Glomerular visceral epithelial cell (primary cell): Measurements from ENCODE around the gene OR4X1.
A peak's percentile ranks its signal among the peaks of the same experiment; 100 is the strongest.
"Not testable (repeated sequence)": the region's sequence is repeated elsewhere in the genome, so short reads cannot be mapped to it uniquely, and the experiment has no call there.

Experiments used
- DNase-seq: peaks from one replicate; pipeline ENCODE4 v3.0.0-alpha.2; 2016; ENCODE audit errors: extremely low spot score

OR4X1 gene, protein sequence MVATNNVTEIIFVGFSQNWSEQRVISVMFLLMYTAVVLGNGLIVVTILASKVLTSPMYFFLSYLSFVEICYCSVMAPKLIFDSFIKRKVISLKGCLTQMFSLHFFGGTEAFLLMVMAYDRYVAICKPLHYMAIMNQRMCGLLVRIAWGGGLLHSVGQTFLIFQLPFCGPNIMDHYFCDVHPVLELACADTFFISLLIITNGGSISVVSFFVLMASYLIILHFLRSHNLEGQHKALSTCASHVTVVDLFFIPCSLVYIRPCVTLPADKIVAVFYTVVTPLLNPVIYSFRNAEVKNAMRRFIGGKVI

DNA sequence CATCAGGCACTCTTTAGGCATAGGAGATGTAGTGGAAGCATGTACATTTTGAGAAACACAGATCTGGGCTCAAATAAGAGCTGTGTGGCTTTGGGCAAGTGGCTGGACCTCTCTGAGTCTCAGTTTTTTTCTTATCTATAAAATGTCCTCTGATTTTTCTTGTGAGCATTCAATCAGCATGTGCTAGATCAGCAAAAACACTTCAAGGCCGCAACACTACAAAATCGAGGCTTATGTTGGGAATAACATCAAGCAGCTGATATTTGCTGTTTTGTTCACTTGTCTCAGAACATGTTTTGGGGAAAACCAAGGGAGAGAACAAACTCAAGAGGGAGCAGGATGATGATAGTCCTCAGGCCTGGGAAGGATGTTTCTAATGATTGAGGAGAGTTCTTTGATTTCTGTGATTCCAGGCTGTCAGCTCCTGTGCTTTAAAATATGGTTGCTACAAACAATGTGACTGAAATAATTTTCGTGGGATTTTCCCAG lies at the start of gene OR4X1:
Gene OR4X1, plus strand, starts transcription at position 439 of the 489 bp plus-strand sequence. Its CDS starts 0 bp downstream, at position 439.
- DNase-seq, result no peak

GRCh38 chr11:48216510-48216909 lies 47.2 kb upstream of the OR4X1 start, which contains the start of gene OR4B1:
OR4B1 (plus strand) TSS chr11:48216810; CDS start chr11:48216810, 0 bp downstream.
- no peak for DNase-seq

DNA sequence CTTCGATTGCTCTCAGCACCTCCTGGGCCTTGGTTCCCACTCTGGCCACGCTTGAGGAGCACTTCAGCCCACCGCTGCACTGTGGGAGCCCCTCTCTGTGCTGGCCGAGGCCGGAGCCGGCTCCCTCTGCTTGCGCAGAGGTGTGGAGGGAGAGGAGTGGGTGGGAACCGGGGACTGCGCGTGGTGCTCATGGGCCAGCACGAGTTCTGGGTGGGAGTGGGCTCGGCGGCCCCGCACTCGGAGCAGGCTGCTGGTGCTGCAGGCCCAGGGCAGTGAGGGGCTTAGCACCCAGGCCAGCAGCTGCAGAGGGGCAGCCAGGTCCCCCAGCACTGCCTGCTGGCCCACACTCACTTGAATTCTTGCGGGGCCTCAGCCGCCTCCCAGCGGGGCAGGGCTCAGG lies 34.9 kb upstream of the OR4X1 start:
- DNase-seq, result no peak

DNA sequence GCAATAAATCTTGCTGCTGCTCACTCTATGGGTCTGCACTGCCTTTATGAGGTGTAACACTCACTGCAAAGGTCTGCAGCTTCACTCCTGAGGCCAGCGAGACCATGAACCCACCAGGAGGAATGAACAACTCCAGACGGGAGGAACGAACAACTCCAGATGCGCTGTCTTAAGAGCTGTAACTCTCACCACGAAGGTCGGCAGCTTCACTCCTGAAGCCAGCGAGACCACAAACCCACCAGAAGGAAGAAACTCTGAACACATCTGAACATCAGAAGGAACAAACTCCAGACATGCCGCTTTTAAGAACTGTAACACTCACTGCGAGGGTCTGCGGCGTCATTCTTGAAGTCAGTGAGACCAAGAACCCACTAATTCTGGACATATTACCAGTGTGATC lies 33.6 kb upstream of the OR4X1 start:
- not testable (repeated sequence) for DNase-seq

- no peak for DNase-seq
These were observed 25.9 kb upstream of the OR4X1 start for GRCh38 chr11:48237727-48238126.

- DNase-seq, result no peak
These were observed 21.2 kb upstream of the OR4X1 start for GRCh38 chr11:48242501-48242900.

- DNase-seq, result no peak
These were observed 18.9 kb upstream of the OR4X1 start, which contains the start of gene OR4X2 for GRCh38 chr11:48244804-48245203. OR4X2 (plus strand) TSS chr11:48245104; CDS start chr11:48245104, 0 bp downstream.

- no peak for DNase-seq
These were observed 14.8 kb upstream of the OR4X1 start for GRCh38 chr11:48248902-48249301.

GRCh38 chr11:48261600-48261999 lies 2.1 kb upstream of the OR4X1 start:
- DNase-seq, result no peak

DNA sequence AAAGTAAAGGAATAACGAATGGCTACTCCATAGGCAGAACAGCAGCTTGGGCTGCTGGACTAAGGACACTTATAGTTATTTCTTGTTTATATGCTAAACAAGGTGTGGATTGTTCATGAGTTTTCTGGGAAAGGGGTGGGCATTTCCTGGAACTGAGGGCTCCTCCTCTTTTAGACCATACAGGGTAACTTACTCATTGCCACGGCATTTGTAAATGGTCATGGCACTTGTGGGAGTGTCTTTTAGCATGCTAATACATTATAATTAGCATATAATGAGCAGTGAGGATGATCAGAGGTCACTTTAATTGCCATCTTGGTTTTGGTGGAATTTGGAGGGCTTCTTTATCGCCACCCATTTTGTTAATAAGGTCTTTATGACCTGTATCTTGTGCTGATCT lies 7.0 kb downstream of the OR4X1 start:
- DNase-seq, result no peak

DNA sequence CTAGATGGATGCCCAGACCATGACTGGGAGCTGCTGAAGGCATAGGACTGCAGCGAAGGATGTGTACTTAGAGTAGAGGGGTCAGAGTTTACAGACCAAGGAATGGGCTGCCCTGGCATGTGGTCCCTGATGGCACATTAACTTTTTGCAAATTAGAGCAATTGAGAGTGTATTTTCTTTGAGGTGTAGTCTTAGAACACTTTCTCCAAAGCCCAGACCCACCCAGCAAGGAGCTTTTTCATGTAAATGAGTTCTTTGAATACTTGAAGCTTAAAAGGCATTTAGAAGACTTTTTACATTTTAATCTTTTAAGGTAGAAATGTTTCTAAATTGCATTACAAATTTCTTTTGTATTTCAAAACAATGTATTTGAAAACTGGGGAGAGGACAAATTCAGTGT lies 8.9 kb downstream of the OR4X1 start:
- DNase-seq, result no peak

DNA sequence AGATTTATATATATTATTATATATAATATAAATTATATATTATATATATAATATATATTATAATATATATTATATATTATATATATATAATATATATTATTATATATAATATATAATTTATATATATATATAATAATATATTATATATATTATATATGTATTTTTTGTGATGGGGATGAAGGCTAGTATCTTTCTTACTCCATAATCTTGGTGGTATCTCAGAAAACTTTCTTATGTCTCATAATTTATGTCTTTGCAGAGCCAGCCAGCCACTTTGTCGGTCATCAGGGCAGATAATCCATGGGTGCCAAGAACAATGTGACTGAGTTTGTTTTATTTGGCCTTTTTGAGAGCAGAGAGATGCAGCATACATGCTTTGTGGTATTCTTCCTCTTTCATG lies 42.3 kb downstream of the OR4X1 start, which contains the start of gene OR4S1:
Gene OR4S1, plus strand, starts transcription at position 301 of the 400 bp plus-strand sequence. Its CDS starts 0 bp downstream, at position 301.
- no peak for DNase-seq

DNA sequence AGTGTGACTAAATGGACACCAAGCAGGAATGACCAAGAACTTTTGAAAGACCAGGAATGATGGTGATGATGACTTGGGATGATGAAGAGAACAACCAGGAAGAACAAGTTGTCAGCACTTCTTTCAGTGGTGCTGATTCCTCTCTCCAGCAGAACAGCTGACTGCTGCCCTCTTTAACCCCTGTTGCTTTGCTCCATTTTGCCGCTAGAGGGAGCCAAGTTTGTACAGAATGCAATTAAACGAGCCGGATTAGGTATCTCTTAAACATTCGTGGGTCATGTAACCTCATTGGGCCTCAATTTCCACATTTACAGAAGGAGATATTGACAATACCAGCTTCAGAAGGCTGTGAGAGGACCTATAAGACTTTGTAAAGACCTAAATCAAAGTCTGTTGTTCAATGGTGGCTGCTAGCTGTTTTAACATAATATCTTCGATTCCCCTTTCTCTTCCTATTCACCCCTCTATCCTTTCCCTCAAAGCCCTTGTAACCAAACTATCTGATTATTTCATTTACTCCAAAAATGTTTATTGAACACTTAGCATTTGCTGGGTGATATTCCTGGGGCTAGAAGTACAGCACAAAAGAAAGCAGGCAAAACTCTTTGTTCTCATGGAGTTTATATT lies 44.2 kb downstream of the OR4X1 start:
- peak; percentile 44 for DNase-seq

- not testable (repeated sequence) for DNase-seq
These were observed 49.9 kb downstream of the OR4X1 start for GRCh38 chr11:48313590-48313989.
